HG02759 (cell line): ENCODE results near the gene METTL16.

Experiments
- ATAC-seq: cut with Tn5 transposase; IDR thresholded peaks from one replicate; pipeline ENCODE4 v1.9.1; 2021; ENCODE audit warnings: mild to moderate bottlenecking, moderate library complexity; ENCODE audit not compliant: unreplicated experiment

METTL16 gene

GRCh38 chr17:2397247-2398171, 114.2 kb downstream of the METTL16 start:
- ATAC-seq: no peak

GRCh38 chr17:2396568-2397246, 115.0 kb downstream of the METTL16 start:
- ATAC-seq: no peak

GRCh38 chr17:2396192-2396567, 115.5 kb downstream of the METTL16 start:
- ATAC-seq: no peak

GRCh38 chr17:2395258-2396181, 116.2 kb downstream of the METTL16 start:
- ATAC-seq: no peak

- ATAC-seq: no peak
Observed at GRCh38 chr17:2394775-2395201, 116.9 kb downstream of the METTL16 start.

- peak; percentile 0 for ATAC-seq
Observed at GRCh38 chr17:2393954-2394749, 117.5 kb downstream of the METTL16 start.

- peak; percentile 40 for ATAC-seq
Observed at GRCh38 chr17:2393174-2393953, 118.3 kb downstream of the METTL16 start.

- peak; percentile 64 for ATAC-seq
Observed at GRCh38 chr17:2392252-2393173, 119.2 kb downstream of the METTL16 start.

- no peak for ATAC-seq
Observed at GRCh38 chr17:2391597-2392251, 120.0 kb downstream of the METTL16 start.

GRCh38 chr17:2390199-2390836, 121.4 kb downstream of the METTL16 start:
- ATAC-seq: no peak

GRCh38 chr17:2388683-2389055, 123.0 kb downstream of the METTL16 start:
- ATAC-seq: no peak

GRCh38 chr17:2388020-2388682, 123.5 kb downstream of the METTL16 start:
- ATAC-seq: no peak

GRCh38 chr17:2387086-2388019, 124.3 kb downstream of the METTL16 start:
- ATAC-seq: no peak

GRCh38 chr17:2386400-2387085, 125.1 kb downstream of the METTL16 start:
- ATAC-seq: no peak
